ENCODE measurements around the gene LHX3. TPM values are rescaled to one million over a fixed set of nuclear protein-coding genes. Genes with fewer than 3 reads are reported as not detected.

The LHX3 gene
- total and polyA plus RNA-seq, 2 donors (not counting 1 experiment from before 2014, with no cell fraction given): 0.07 to 0.30 TPM

GRCh38 chr9:136245219-136246150 is 40.6 kb upstream of the LHX3 start, which contains the start of gene QSOX2:
Gene QSOX2 (minus strand): TSS chr9:136245812. CDS start chr9:136245803, 9 bp downstream.
- no peaks in the 10 kb centered on the region for H3K9me3 ChIP-seq (ENCODE audit: control extremely low read depth in 1 of 3, control insufficient read depth in 2 of 3, insufficient read depth in 1 of 3, low read length in 2 of 3)
- Mint-ChIP-seq H3K27me3 (no peaks in the 10 kb centered on the region), H3K9me3 (ENCODE audit: insufficient read depth) (no peaks in the 10 kb centered on the region), H3K4me3 (peak within 1 kb of the TSS; percentile 94), H3K4me1 (peaks cover 50% of the 10 kb centered on the region), H3K27ac (peak within 1 kb of the TSS; percentile 90)
- WGBS (ENCODE audit: insufficient coverage): under 1% methylated on average over 101 of the region's 112 CpGs
- TF ChIP-seq CTCF (IDR thresholded peaks at IDR 0.05): no peak
- TF ChIP-seq EZH2 (IDR thresholded peaks at IDR 0.05; ENCODE audit: borderline replicate concordance, insufficient read depth, low read depth, low read length, poor library complexity, severe bottlenecking): no peak
- H3K36me3 ChIP-seq (replicated peaks in 1 of 2; ENCODE audit: control extremely low read depth in 1 of 2, control insufficient read depth in 1 of 2, extremely low read depth in 1 of 2, insufficient read depth in 2 of 2, low read length in 1 of 2): peaks cover 2 to 13% of the 10 kb centered on the region in 2 experiments
- peak within 1 kb of the TSS; percentile 88 for H3K9ac ChIP-seq (ENCODE audit: low read length)
- H2AFZ ChIP-seq (ENCODE audit: insufficient read depth, low read depth, low read length, poor library complexity, severe bottlenecking): peak within 1 kb of the TSS; percentile 40
- peak; percentile 71 for ATAC-seq (ENCODE audit: low read depth)
- ChIA-PET CTCF (interaction anchor here (1.3 to 8.5 kb wide), 2 partner anchors 20 to 75 kb away, joined by 4 to 102 read pairs; no protein-coding TSS in a partner anchor), POLR2A (interaction anchor here (0.7 kb wide), 1 partner anchor 30 kb away, joined by 3 read pairs; no protein-coding TSS in a partner anchor)
- H3K4me3 ChIP-seq (ENCODE audit: control extremely low read depth in 1 of 5, extremely low read depth in 1 of 5, insufficient read depth in 1 of 5, low read depth in 2 of 5, low read length in 4 of 5): peak within 1 kb of the TSS; percentile 66 to 97 (median 90)
- H3K4me1 ChIP-seq (ENCODE audit: control insufficient read depth in 2 of 2, insufficient read depth in 2 of 2, low read length in 2 of 2): peaks cover 46 to 51% of the 10 kb centered on the region in 2 donors
- H3K79me2 ChIP-seq (ENCODE audit: control insufficient read depth, insufficient read depth, low read length): peaks cover 41% of the 10 kb centered on the region
- H3K27ac ChIP-seq (ENCODE audit: low read length in 2 of 2): peak within 1 kb of the TSS; percentile 70 to 83
- DNase-seq: peak; percentile 91
- H4K20me1 ChIP-seq (ENCODE audit: control insufficient read depth, insufficient read depth, low read length, poor library complexity, severe bottlenecking): peaks cover 31% of the 10 kb centered on the region
- intact Hi-C loops (cut with micrococcal nuclease): loop anchor here (1.0 to 10.0 kb wide), 4 partner anchors 22 to 281 kb away; partner anchors contain the start of genes DNLZ, TMEM250 and UBAC1
- H3K4me2 ChIP-seq (replicated peaks; ENCODE audit: low read depth, low read length, poor library complexity, severe bottlenecking): peak within 1 kb of the TSS; percentile 86
- H3K27me3 ChIP-seq (replicated peaks in 1 of 4; ENCODE audit: control extremely low read depth in 1 of 4, control insufficient read depth in 3 of 4, insufficient read depth in 4 of 4, low read length in 3 of 4): no peaks in the 10 kb centered on the region

All from B cell (primary cell).